Esophagus muscularis mucosa (tissue), 4 donors: ENCODE results near the gene CTAG1B. TPM values are rescaled to one million over a fixed set of nuclear protein-coding genes. Genes with fewer than 3 reads are reported as not detected.
A peak's percentile ranks its signal among the peaks of the same experiment; 100 is the strongest.
"Not testable (repeated sequence)": the region's sequence is repeated elsewhere in the genome, so short reads cannot be mapped to it uniquely, and the experiment has no call there.

Source experiments
- DNase-seq: peaks from one replicate; pipeline ENCODE4 v3.0.0-alpha.2; 2017; ENCODE audit errors: extremely low spot score
- H3K27ac ChIP-seq, 4 donors: fragments of 200-600 bp; sonication (generic); replicated peaks in 1 of 4; 1 replicate in 3 of 4; 2 replicates in 1 of 4; pipeline ENCODE4 v1.5.1; 2016 to 2019; ENCODE audit warnings: mild to moderate bottlenecking in 1 of 4
- H3K27me3 ChIP-seq, 4 donors: fragments of 200-600 bp; sonication (generic); one replicate each; pipeline versions ENCODE4 v1.5.1 to v1.6.0; 2016 to 2019
- H3K36me3 ChIP-seq, 4 donors: fragments of 200-600 bp; sonication (generic); one replicate each; pipeline ENCODE4 v1.5.1; 2016 to 2019
- H3K4me1 ChIP-seq, 4 donors: fragments of 200-600 bp; sonication (generic); one replicate each; pipeline ENCODE4 v1.5.1; 2016 to 2019
- H3K4me3 ChIP-seq, 4 donors: fragments of 200-600 bp; sonication (generic); 1 replicate in 2 of 4; 2 replicates in 2 of 4; pipeline ENCODE4 v1.5.1; 2016 to 2019; ENCODE audit warnings: mild to moderate bottlenecking in 4 of 4, moderate library complexity in 1 of 4
- H3K9me3 ChIP-seq, 4 donors: fragments of 200-600 bp; sonication (generic); 1 replicate in 3 of 4; 2 replicates in 1 of 4; pipeline ENCODE4 v1.5.1; 2016 to 2019
- CTCF ChIP-seq, 3 experiments: fragments of 200-600 bp in 2 of 3; fragments of 450-650 bp in 1 of 3; sonication (generic) in 2 of 3; IDR thresholded peaks; one replicate each; pipeline ENCODE4 v1.5.1; 2017 to 2019; ENCODE audit warnings: antibody characterized with exemption in 3 of 3, mild to moderate bottlenecking in 2 of 3, moderate library complexity in 1 of 3
- EP300 ChIP-seq: sonication (generic); formaldehyde crosslinking; IDR thresholded peaks from one replicate; pipeline ENCODE4 v1.6.1; 2017; ENCODE audit warnings: antibody characterized with exemption
- POLR2A ChIP-seq: fragments of 450-650 bp; IDR thresholded peaks from one replicate; pipeline ENCODE4 v1.6.1; 2017; ENCODE audit warnings: antibody characterized with exemption, moderate library complexity, mild to moderate bottlenecking, low read depth
- POLR2AphosphoS5 ChIP-seq, 2 donors: sonication (generic); formaldehyde crosslinking; IDR thresholded peaks; one replicate each; pipeline ENCODE4 v1.6.1; 2017; ENCODE audit warnings: antibody characterized with exemption in 2 of 2
- WGBS: methylation state at CpG from one replicate; pipeline ENCODE4 v1.1.5; 2018; 5-methylcytosine and 5-hydroxymethylcytosine counted together
- intact Hi-C: fragments of 100-400 bp; cut with DNase I; formaldehyde crosslinking; loops from one replicate; pipeline ENCODE4 v1.15.1; 2023
- total RNA-seq, 4 donors: library from RNA; depleted of rRNA; stranded (reverse); fragments of >200 nt; gene quantifications; one replicate each; pipeline versions ENCODE4 v1.1.0 to v1.2.1, GENCODE V29; 2016

CTAG1B gene
- total RNA-seq, 4 donors from 2014 or later: not detected

- DNase-seq, H3K36me3 ChIP-seq, H3K27ac ChIP-seq, H3K9me3 ChIP-seq, H3K4me1 ChIP-seq, intact Hi-C loops, H3K27me3 ChIP-seq, H3K4me3 ChIP-seq: not testable (repeated sequence)
- WGBS: 89% methylated on average over 12 of the region's 12 CpGs
These were observed 7.9 kb downstream of the CTAG1B start for GRCh38 chrX:154611146-154611545.

GRCh38 chrX:154608823-154609222 is 10.3 kb downstream of the CTAG1B start:
- H3K9me3 ChIP-seq, H3K36me3 ChIP-seq, H3K27ac ChIP-seq, H3K27me3 ChIP-seq, DNase-seq, intact Hi-C loops, H3K4me1 ChIP-seq, H3K4me3 ChIP-seq: not testable (repeated sequence)
- 78% methylated on average over 12 of the region's 12 CpGs for whole genome bisulfite sequencing

- H3K27ac ChIP-seq, H3K27me3 ChIP-seq, H3K9me3 ChIP-seq, H3K4me3 ChIP-seq, DNase-seq, H3K36me3 ChIP-seq, intact Hi-C loops: not testable (repeated sequence)
- WGBS: 85% methylated on average over 11 of the region's 11 CpGs
- peaks cover 0 to 12% (median 3%) of the 10 kb centered on the region in 4 donors for H3K4me1 ChIP-seq
These were observed 11.1 kb downstream of the CTAG1B start for GRCh38 chrX:154607976-154608375.

GRCh38 chrX:154607370-154607769 is 11.7 kb downstream of the CTAG1B start:
- intact Hi-C loops: no loop called here
- Histone ChIP-seq H3K36me3 (no peaks in the 10 kb centered on the region), H3K27ac (no peak overlapping the region), H3K4me3 (no peak overlapping the region), H3K4me1 (peaks cover 0 to 12% (median 3%) of the 10 kb centered on the region in 4 donors), H3K27me3 (no peaks in the 10 kb centered on the region), H3K9me3 (no peaks in the 10 kb centered on the region)
- WGBS: 72% methylated on average over 6 of the region's 6 CpGs
- TF ChIP-seq POLR2AphosphoS5 (IDR thresholded peaks at IDR 0.05): no peak
- TF ChIP-seq EP300: no peak
- no peak for TF ChIP-seq CTCF (IDR thresholded peaks at IDR 0.05)
- TF ChIP-seq POLR2A: no peak
- DNase-seq: no peak

- TF ChIP-seq EP300 (no peak), POLR2AphosphoS5 (IDR thresholded peaks at IDR 0.05) (no peak), CTCF (IDR thresholded peaks at IDR 0.05) (no peak)
- Histone ChIP-seq H3K27me3 (no peaks in the 10 kb centered on the region), H3K9me3 (no peaks in the 10 kb centered on the region), H3K4me3 (no peak overlapping the region), H3K36me3 (no peaks in the 10 kb centered on the region), H3K27ac (no peak overlapping the region), H3K4me1 (peaks cover 0 to 12% (median 3%) of the 10 kb centered on the region in 4 donors)
- no peak for DNase-seq
- 78% methylated on average over 6 of the region's 6 CpGs for WGBS
- intact Hi-C loops: no loop called here
These were observed 13.5 kb downstream of the CTAG1B start for GRCh38 chrX:154605566-154605965.

- Histone ChIP-seq H3K36me3 (no peaks in the 10 kb centered on the region), H3K27me3 (no peaks in the 10 kb centered on the region), H3K27ac (peak overlapping the region in 3 of 4 donors; percentile 10 to 36 (median 34)), H3K9me3 (no peaks in the 10 kb centered on the region), H3K4me1 (peaks cover 0 to 12% (median 3%) of the 10 kb centered on the region in 4 donors), H3K4me3 (no peak overlapping the region)
- 72% methylated on average over 13 of the region's 13 CpGs for WGBS
- TF ChIP-seq POLR2A: no peak
- TF ChIP-seq CTCF (IDR thresholded peaks at IDR 0.05): no peak
- no peak for TF ChIP-seq POLR2AphosphoS5 (IDR thresholded peaks at IDR 0.05)
- TF ChIP-seq EP300: no peak
- intact Hi-C loops: no loop called here
- no peak for DNase-seq
These were observed 15.3 kb downstream of the CTAG1B start for GRCh38 chrX:154603438-154604430.
